ENCODE measurements around the gene TOPBP1.

The TOPBP1 gene

GRCh38 chr3:133673746-133674145, 12.0 kb upstream of the TOPBP1 start:
- Histone ChIP-seq H3K4me2 (ENCODE audit: low read length) (no peak overlapping the region), H3K27me3 (ENCODE audit: insufficient read depth, low read length) (no peaks in the 10 kb centered on the region), H2AFZ (ENCODE audit: low read length) (no peak overlapping the region), H3K9me2 (ENCODE audit: low read depth, low read length) (no peaks in the 10 kb centered on the region), H3K4me3 (ENCODE audit: low read depth, low read length, poor library complexity, severe bottlenecking) (no peak overlapping the region), H3K36me3 (ENCODE audit: insufficient read depth, low read length) (no peaks in the 10 kb centered on the region), H4K20me1 (ENCODE audit: insufficient read depth, low read length) (no peaks in the 10 kb centered on the region), H3K79me2 (ENCODE audit: insufficient read depth, low read length) (no peaks in the 10 kb centered on the region), H3K9ac (ENCODE audit: low read length) (no peak overlapping the region), H3K9me3 (ENCODE audit: low read length) (no peaks in the 10 kb centered on the region), H3K27ac (ENCODE audit: low read depth, low read length, poor library complexity, severe bottlenecking) (no peak overlapping the region), H3K4me1 (ENCODE audit: insufficient read depth, low read length, severe bottlenecking) (peaks cover 14% of the 10 kb centered on the region), H3F3A (ENCODE audit: insufficient read depth, low read length) (no peaks in the 10 kb centered on the region)
- no peak for TF ChIP-seq EZH2 (IDR thresholded peaks at IDR 0.05; ENCODE audit: borderline replicate concordance, low read length)
- TF ChIP-seq CTCF (IDR thresholded peaks at IDR 0.05; ENCODE audit: low read length) = no peak

- H3K27me3 ChIP-seq (ENCODE audit: insufficient read depth, low read length) = no peaks in the 10 kb centered on the region
Measured at GRCh38 chr3:133672461-133672860, 10.7 kb upstream of the TOPBP1 start.

GRCh38 chr3:133670525-133670995, 8.8 kb upstream of the TOPBP1 start:
- no peaks in the 10 kb centered on the region for H4K20me1 ChIP-seq (ENCODE audit: insufficient read depth, low read length)
- H3K9me2 ChIP-seq (ENCODE audit: low read depth, low read length) = no peaks in the 10 kb centered on the region
- H3K9ac ChIP-seq (ENCODE audit: low read length) = no peak overlapping the region
- no peaks in the 10 kb centered on the region for H3K36me3 ChIP-seq (ENCODE audit: insufficient read depth, low read length)
- TF ChIP-seq CTCF (IDR thresholded peaks at IDR 0.05; ENCODE audit: low read length) = no peak
- no peak for TF ChIP-seq EZH2 (IDR thresholded peaks at IDR 0.05; ENCODE audit: borderline replicate concordance, low read length)
- H3K4me2 ChIP-seq (ENCODE audit: low read length) = no peak overlapping the region
- no peaks in the 10 kb centered on the region for H3K9me3 ChIP-seq (ENCODE audit: low read length)
- no peak overlapping the region for H3K27ac ChIP-seq (ENCODE audit: low read depth, low read length, poor library complexity, severe bottlenecking)
- no peak overlapping the region for H2AFZ ChIP-seq (ENCODE audit: low read length)
- H3K79me2 ChIP-seq (ENCODE audit: insufficient read depth, low read length) = no peaks in the 10 kb centered on the region
- H3F3A ChIP-seq (ENCODE audit: insufficient read depth, low read length) = no peaks in the 10 kb centered on the region
- H3K4me3 ChIP-seq (ENCODE audit: low read depth, low read length, poor library complexity, severe bottlenecking) = no peak overlapping the region
- no peaks in the 10 kb centered on the region for H3K27me3 ChIP-seq (ENCODE audit: insufficient read depth, low read length)
- peaks cover under 1% of the 10 kb centered on the region for H3K4me1 ChIP-seq (ENCODE audit: insufficient read depth, low read length, severe bottlenecking)

More at GRCh38 chr3:133672461-133672860, 10.7 kb upstream of the TOPBP1 start:
- Histone ChIP-seq H3K27ac (ENCODE audit: low read depth, low read length, poor library complexity, severe bottlenecking) (no peak overlapping the region), H4K20me1 (ENCODE audit: insufficient read depth, low read length) (no peaks in the 10 kb centered on the region), H3K9me3 (ENCODE audit: low read length) (no peaks in the 10 kb centered on the region), H2AFZ (ENCODE audit: low read length) (no peak overlapping the region), H3K4me1 (ENCODE audit: insufficient read depth, low read length, severe bottlenecking) (peaks cover 14% of the 10 kb centered on the region), H3K4me2 (ENCODE audit: low read length) (no peak overlapping the region), H3K9ac (ENCODE audit: low read length) (no peak overlapping the region), H3F3A (ENCODE audit: insufficient read depth, low read length) (no peaks in the 10 kb centered on the region), H3K79me2 (ENCODE audit: insufficient read depth, low read length) (no peaks in the 10 kb centered on the region), H3K4me3 (ENCODE audit: low read depth, low read length, poor library complexity, severe bottlenecking) (no peak overlapping the region), H3K9me2 (ENCODE audit: low read depth, low read length) (no peaks in the 10 kb centered on the region), H3K36me3 (ENCODE audit: insufficient read depth, low read length) (no peaks in the 10 kb centered on the region)
- TF ChIP-seq CTCF (IDR thresholded peaks at IDR 0.05; ENCODE audit: low read length) = no peak
- TF ChIP-seq EZH2 (IDR thresholded peaks at IDR 0.05; ENCODE audit: borderline replicate concordance, low read length) = no peak

Measured in OCI-LY1 (cell line).